GM12872 (cell line): ENCODE measurements around the gene DCAF12.

Experiments used
- CTCF ChIP-seq: IDR thresholded peaks from 3 replicates; pipeline ENCODE4 v1.5.1; 2011; ENCODE audit warnings: low read depth, mild to moderate bottlenecking, low read length, moderate library complexity; ENCODE audit not compliant: insufficient read depth

The DCAF12 gene

GRCh38 chr9:34126207-34127034, at the start of gene DCAF12:
TSS of gene DCAF12 (minus strand) at chr9:34126698. CDS start at chr9:34126431, 267 bp downstream.
- no peak for TF ChIP-seq CTCF

DNA sequence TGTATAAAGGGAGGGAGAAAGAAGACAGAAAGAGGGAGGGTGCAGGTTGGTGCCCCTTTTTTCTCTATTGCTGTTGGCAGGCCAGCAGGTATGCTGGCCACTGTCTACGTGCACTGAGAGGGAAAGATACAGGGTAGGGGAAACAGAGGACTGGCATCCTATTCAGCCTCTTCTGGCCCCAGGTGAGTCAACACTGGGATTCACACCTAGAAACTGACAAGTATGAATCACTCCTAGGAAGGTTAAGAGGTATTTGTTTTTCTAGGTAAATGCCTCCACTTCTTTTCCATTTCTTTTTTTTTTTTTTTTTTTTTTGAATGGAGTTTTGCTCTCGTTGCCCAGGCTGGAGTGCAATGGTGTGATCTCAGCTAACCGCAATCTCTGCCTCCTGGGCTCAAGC, 49.6 kb upstream of the DCAF12 start:
- TF ChIP-seq CTCF, result no peak

DNA sequence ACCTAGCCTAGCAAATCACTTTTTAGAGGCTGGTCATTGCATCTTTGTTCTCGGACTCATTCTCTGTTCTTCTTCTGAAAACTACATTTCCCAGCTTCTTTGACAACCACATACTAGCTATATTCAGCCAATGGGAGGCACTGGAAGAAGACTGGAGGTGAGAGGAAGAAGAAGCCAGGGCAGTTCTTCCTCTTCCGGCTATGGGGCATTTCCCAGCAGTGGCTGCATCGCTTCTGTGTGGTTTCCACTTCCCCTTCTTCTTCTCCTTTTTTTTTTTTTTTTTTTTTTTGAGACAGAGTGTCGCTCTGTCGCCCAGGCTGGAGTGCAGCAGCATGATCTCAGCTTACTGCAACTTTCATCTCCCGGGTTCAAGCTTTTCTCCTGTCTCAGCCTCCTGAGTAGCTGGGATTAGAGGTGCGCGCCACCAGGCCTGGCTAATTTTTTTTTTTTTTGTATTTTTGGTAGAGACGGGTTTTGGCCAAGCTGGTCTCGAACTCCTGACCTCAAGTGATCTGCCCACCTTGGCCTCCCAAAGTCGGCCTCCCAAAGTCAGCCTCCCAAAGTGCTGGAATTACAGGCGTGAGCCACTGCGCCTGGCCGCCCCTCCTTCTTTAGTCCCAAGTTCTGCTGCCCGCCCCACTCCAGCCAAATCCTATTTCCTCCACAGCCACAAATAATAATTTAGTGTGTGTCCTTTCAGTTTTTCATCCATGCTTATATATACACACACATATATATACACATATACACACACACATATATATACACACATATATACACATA, 45.4 kb upstream of the DCAF12 start:
- no peak for TF ChIP-seq CTCF

- TF ChIP-seq CTCF, result no peak
These were observed 43.9 kb upstream of the DCAF12 start for GRCh38 chr9:34170237-34170991.

- TF ChIP-seq CTCF, result no peak
These were observed 42.6 kb upstream of the DCAF12 start for GRCh38 chr9:34169125-34169524.

DNA sequence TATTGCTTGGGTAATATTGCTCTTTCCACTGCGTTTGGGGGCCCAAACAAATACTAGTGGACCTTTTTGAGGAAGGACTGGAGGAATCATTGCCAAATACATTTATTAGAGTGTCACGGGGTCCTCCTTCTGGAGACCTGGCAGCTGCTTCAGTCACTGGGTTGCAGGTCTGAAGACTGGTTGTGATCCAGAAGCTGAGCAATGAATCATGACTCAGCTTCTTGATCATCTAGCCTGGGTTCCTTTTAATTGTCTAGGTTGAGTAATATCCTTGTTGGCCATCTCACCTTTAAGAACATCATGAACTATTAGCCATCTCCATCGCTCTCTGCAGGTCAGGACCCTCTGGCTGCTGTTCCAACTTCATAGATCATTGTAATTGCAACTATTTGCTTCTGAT, 36.9 kb upstream of the DCAF12 start:
- no peak for TF ChIP-seq CTCF

- TF ChIP-seq CTCF, result no peak
These were observed 31.9 kb upstream of the DCAF12 start for GRCh38 chr9:34158362-34158869.
